Loucy (cell line): Measurements from ENCODE around the gene FHDC1.

Experiments used
- EZH2phosphoT487 ChIP-seq: fragments of 200-600 bp; IDR thresholded peaks from 2 replicates; pipeline ENCODE4 v1.6.1; 2018; ENCODE audit warnings: antibody characterized with exemption, mild to moderate bottlenecking, moderate library complexity, borderline replicate concordance
- TF ChIP-seq, protein P1 (sequence below): fragments of 200-600 bp; sonication (generic); conservative IDR thresholded peaks from 2 replicates; pipeline ENCODE4 v1.5.1; 2014; ENCODE audit warnings: mild to moderate bottlenecking, antibody characterized with exemption, low read length

DNA sequence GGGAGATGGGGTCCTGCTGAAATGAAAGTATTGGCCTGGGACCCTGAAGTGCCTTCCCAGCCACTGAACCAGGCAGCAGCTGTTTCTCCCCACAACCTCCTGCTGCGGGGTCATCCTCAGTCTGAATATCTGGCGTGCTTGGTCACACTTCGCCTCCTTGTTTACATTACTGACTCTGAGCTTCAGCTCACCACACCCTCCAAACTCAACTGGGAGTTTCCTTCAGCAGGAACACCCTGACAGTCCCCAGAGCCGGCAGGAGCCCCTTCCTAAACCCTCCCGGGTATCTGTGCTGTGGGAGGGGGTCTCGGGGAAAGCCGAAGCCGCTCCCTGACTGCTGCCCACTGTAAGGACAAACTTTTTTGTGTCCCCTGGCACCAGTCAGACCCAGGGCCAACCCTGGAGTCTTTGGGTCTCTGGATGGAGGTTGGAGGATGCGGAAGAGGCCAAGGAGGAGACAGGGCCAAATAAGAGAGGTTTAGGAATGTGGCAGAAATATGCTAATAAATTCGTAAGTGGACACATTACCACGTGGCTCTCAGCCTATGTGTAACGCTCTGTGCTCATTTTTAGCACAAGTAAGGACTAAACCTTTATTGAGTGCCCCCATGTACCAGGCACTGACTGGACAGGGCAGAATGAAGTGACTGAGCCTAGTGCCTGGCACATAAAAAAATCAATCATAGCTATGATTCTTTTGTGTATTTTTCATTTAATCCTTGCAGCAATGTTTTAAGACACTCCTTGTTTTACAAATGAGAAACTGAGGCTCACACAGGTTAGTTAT, 20.7 kb downstream of the FHDC1 start:
- TF ChIP-seq, protein P1, sequence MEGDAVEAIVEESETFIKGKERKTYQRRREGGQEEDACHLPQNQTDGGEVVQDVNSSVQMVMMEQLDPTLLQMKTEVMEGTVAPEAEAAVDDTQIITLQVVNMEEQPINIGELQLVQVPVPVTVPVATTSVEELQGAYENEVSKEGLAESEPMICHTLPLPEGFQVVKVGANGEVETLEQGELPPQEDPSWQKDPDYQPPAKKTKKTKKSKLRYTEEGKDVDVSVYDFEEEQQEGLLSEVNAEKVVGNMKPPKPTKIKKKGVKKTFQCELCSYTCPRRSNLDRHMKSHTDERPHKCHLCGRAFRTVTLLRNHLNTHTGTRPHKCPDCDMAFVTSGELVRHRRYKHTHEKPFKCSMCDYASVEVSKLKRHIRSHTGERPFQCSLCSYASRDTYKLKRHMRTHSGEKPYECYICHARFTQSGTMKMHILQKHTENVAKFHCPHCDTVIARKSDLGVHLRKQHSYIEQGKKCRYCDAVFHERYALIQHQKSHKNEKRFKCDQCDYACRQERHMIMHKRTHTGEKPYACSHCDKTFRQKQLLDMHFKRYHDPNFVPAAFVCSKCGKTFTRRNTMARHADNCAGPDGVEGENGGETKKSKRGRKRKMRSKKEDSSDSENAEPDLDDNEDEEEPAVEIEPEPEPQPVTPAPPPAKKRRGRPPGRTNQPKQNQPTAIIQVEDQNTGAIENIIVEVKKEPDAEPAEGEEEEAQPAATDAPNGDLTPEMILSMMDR = no peak
- TF ChIP-seq EZH2phosphoT487 = no peak
